Hematopoietic multipotent progenitor cell treated with erythropoietin and hydrocortisone succinate and interleukin-3 and kit ligand, for 15 days (in vitro differentiated cells): ENCODE measurements around the gene FOXQ1.

Source experiments
- DNase-seq: peaks from one replicate; pipeline ENCODE4 v3.0.0-alpha.2; 2015; ENCODE audit warnings: low spot score

The FOXQ1 gene

DNA sequence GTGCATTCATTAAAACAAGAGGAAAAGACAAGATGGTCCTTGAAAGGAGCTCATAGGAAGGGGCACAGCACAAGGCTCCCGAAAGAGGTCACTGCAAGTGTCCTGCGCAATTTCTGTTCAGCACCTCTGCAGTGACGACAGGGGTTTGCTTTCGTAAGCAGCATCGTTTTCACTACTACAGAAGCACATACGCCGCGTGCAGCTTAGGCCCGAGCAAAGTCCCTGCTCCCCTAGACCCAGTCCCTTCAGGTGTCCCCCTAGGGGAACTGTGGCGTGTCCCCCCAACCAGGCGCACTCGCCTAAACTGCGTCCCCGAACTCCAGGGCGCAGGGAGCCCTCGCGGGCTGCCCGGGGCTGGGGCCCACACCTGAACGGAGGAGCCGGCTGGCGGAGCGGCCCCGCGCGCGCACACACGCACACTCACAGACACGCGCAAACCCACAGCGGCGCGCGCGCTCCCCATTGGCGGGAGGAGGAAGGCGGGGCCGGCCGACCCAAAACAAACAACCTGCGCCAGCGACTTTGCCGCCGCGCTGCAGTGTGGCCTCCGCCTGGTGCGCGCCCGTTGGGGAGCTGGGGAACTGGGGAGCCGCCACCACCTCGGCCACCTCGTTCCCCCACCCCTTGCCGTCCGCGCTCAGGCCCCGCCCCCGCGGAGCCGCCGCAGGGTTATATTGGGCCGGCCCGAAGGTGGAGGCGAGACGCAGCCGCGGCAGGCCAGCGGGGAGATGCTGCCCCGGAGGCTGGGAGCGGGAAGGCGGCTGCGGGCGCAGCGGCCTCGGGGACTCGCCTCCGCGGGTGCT lies at the start of gene FOXQ1:
FOXQ1 (plus strand) TSS at position 699 of the 803 bp plus-strand sequence. CDS start 607 bp downstream, outside the sequence.
- DNase-seq, result no peak

GRCh38 chr6:1262704-1263038 lies 49.2 kb upstream of the FOXQ1 start:
- DNase-seq, result no peak

- no peak for DNase-seq
These were observed 48.7 kb upstream of the FOXQ1 start for GRCh38 chr6:1263039-1263849.

DNA sequence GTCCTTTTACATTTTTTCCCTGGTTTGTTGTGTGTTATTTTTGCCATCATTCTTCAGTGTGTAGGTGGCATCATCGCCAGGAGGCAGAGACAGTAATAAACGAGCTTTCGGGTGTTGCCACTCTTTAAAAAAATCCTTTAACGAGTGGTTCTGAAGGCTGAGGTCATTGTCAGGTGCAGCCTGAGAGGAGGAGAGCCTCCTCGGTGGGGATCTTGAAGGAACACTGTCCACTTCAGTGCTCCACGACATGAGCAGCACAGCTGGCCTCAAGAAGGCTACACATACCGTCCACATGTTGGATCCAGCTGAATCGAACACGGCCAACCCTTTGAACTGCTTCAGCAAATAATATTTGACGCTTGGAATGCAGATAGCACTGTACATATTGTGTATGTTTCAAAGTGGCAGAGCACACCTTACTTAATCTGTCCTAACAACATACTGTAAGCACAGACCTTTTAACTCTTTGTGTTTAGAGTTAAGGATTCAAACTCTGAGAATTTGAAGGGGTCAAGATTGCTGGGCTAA lies 48.0 kb upstream of the FOXQ1 start:
- no peak for DNase-seq

DNA sequence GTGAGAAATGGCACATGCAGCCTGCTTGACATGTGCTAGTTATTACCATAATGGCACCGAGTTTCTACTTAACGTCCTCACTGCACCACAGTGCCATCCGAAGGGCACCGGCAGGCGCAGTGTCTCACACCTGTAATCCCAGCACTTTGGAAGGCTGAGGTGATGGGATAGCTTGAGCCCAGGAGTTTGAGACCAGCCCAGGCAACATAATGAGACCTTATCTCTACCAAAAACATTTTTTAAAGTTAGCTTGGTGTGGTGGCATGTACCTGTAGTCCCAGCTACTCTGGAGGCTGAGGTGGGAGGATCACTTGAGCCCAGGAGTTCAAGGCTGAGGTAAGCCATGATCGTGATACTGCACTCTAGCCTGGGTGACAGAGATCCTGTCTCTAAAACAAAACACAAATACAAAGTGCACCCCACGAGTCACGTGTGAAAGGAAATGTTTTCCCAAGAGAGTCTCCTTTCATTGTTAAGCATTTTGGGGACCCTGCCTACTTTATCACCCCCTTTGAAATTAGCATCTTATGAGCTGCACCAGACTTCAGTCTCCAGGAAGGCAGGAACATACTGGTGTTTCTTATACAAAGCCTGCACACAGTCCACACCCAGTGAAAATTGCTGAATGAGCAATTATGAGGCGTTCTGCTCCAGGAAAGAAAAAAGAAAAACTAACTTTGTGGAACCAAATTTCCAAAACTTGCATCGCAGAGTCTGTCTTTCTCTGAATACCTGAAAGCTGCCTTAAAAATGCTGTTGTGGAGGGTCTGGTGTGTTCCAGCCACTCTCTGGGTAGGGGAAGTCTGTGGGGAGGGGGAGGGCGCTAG lies 47.1 kb upstream of the FOXQ1 start:
- DNase-seq, result no peak

GRCh38 chr6:1266686-1267056 lies 45.2 kb upstream of the FOXQ1 start:
- DNase-seq, result no peak

- no peak for DNase-seq
These were observed 44.7 kb upstream of the FOXQ1 start for GRCh38 chr6:1267057-1267732.

DNA sequence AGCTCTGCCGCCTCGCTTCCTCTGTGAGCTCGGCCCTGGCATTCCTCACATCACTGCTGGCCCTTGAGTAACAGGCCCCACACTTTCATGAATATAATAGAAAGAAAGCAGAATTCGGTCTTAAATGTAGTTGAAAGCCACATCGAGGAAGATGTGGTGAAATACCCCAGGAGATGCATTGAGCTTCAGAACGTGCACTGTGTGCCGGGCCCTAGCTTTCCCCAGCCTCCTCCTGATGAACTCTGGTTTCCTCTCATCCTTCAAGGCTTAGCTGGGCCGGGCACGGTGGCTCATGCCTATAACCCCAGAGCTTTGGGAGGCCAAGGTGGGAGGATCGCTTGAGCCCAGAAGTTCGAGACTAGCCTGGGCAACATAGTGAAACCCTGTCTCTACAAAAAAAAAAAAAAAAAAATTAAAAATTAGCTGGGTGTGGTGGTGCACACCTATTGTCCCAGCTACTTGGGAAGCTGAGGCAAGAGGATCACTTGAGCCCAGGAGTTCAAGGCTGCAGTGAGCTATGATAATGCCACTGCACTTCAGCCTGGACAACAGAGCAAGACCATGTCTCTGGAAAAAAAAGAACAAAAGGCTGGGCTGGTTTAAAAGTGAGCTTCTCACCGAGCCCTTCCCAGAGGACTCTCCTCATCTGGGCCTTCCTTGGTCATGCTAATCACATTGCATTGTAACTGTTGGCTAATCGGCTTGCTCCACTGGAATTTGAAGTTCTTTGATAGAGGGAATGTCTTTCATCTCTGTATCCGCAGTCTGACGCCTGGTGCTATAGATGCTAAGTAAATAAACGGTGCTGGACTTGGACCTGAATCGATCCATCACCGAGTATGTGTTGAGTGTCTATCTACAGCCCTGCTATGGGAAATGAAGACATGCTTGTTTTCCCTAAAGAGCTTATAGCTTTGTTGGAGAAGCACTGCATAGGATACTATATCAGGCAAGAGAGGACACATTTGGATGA lies 43.8 kb upstream of the FOXQ1 start:
- DNase-seq, result no peak

DNA sequence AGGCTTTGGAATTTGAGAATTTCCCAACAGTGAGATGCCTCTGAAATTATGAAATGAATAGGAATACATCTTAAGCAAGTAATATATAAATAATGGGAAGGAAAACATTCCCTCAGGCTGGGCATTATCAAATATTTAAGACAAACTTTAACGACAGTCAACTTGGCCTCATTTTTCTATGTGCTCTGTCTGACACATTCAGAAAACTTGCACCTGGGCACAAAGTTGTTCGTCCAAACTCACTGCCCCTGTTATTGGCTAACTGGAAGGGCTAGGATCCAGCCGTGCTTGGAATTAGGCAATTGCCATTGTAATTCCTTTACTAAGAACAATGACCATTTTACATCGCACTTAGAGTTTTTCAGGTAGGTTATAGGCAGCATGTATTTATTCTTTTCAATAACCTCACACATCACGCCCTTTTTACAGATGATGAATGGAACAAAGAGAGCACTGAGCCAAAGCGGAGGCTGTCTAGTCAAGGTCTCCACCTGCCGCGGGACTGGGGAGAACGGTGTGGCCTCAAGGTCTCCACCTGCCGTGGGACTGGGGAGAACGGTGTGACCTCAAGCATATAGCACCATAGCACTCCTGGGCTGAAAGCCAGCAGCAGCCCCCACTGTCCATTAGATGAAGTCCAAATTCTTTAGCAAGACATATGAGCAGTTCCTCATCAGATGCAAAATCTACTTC lies 40.7 kb upstream of the FOXQ1 start:
- DNase-seq, result no peak

DNA sequence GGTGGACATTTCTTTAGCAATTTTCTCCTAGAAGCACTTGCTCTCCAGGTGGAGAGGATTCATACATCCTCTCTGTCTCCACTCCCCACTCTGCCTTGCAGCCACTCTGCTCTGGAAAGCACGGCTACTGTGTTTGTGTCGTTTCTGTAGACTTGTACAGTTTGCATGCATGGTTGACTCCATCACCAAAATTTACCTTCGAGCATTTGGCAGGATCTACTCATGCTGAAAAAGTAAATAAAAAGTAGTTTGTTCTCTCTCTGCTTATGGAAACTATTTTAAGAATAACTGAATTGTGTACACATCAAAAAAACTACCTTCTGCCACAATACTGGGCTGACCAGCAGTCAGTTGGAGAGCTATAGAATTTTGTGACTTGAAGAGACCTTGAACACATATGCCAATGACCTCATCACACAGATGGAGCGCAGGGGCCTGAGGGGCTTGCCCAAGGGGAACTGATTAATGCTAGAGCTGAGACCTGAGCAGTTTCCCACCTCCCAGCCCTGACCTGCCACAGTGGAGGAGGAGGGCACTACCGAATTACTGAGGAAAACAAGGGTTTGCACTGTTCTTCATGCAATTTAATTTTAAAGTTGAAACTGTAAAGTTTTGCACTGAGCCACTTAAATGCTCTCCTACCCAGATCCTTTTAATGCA lies 33.7 kb upstream of the FOXQ1 start:
- no peak for DNase-seq

DNA sequence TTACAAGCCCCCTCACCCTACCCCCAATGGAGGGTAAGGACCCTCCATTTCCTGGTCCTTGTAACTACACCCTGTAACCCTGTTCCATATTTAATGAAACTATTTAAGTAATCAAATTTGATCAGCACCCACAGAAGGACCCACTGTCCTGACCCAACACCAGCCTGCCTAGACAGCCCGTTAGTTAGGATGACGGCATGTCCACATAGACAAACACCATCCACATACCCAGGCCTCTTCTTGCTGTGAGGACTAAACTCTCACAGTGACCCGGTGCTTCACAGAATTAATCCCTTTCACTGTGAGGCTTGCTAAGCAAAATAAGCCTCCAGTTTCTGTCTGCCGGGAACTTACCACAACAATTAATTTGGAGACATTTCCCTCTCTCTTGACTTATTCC lies 32.8 kb upstream of the FOXQ1 start:
- no peak for DNase-seq

DNA sequence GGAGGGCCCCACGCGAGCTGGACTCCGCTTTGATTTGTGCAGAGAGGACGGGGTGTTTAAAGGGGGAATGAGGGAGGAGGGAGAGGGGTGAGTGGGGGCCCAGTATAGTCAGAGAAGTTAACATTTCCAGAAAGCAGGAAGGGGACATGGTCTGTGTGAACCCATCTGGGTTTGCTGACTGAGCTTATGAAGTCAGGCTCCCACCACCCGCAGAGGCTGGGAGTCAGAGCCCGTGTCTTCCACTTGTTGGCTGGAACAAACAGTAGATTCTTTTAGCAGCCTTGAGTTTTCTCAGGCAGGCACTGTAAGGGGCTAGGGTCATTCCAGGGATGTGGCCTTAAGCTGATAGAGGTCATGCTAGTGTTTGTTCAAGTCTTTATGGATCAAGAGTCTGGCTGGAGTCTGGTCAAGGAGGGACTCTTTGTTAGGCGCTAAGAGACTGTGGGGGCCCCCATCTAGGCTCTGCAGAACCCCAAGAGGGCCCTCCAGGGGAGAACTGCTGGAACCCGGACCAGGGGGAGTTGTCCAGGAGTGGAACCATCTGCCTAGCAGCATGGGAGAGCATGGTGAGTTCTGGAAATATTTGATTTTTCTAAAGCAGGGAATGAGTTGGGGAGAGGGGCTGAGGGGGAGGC lies 31.1 kb upstream of the FOXQ1 start:
- no peak for DNase-seq

DNA sequence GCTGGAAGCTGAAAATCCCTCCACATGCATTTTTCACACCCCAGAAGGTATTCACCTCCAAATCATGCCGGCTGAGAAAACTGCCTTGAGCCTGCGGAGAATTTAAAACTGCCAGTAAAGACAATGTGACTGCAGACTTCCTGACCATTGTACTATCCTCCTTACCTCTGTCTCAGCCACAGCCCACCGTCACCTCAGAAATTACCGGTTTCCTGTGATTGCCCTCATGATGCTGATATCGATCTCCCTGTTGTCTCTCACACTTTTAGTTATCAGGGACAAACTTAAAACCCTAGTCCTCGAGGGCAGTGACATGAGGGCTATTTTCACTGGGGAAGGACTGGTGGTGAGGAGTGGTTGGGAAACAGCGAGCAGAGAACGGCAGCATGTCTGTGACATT lies 30.2 kb upstream of the FOXQ1 start:
- DNase-seq, result no peak

DNA sequence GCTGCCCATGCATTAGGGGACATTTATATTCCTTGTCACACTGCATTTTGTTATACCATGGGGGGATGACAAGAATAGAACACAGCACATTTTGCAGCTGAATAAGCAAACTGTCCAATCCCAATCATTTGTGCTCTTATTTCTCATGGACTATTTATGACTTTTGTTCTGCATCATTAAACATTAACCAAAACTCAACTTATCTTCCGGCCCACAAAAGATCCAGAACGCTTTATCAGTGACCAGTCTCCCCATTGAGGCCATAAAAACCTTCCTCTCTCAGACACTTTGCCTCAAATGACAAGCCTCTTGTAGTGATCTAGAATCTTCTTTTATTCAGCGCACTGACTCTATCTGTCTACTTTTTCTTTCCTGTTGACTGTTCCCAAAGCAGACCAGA lies 28.4 kb upstream of the FOXQ1 start:
- DNase-seq, result no peak

DNA sequence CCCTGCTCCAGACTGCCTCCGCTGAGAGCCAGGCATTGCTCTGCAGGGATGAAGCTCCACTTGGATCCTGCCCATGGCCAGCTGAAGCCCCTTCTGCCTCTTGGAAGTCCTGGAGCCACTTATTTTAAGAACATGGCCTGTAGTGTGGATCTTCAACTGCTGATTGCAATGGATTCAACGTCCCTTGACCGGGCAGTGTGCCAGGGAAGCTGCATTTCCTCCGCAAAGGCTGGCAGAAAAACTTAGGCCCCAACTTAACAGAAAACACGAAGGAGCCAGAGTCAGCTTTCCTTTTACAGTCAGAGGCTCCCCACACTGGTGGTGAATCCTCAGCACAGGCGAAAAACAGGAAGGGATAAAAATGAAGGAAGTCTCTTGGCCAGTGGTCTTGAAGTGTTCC lies 26.3 kb upstream of the FOXQ1 start:
- DNase-seq, result no peak

DNA sequence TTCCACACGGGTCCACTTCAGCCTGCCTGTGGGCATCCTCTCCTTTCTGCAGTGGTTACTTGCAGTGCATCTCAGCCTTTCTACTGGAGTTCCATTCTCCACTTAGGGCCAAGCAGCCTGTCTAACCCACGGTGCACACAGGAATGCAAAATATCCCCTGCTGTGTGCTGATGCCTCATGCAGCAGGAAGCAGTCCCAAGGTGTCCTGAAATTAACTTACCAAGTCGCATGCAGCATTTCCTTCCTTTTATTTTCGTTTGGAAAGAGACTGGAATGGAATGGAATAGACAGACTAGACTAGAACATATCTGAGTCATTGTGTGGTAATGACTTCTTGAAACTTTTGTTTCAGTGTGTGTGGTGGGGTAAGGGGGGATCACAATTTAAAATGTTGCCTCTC lies 25.9 kb upstream of the FOXQ1 start:
- DNase-seq, result no peak

DNA sequence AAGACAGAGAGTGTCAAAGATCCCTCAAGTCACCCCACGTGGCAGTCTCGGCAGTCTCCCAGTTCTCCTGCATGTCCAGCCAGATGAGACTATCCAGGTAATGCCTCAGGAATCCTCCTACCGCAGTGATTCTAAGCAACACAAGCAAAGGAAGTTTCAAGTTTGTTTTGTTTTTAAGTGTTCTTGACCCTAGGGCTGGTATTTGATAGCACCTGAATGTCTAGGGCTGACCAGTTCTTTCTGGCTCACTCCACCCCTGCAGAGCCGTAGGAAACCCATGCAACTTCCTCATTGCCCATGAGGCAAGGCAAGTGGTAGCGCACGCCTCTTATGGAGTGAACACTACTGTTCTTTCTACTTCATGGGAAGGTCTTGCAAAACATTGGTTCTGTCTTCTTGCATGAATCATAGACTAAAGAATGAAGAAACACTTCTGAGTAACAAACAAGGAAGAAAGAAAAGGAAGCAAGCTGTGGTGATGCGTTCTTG lies 24.8 kb upstream of the FOXQ1 start:
- no peak for DNase-seq

GRCh38 chr6:1290086-1290485 lies 21.8 kb upstream of the FOXQ1 start:
- DNase-seq, result no peak

- DNase-seq, result no peak
These were observed 21.1 kb upstream of the FOXQ1 start for GRCh38 chr6:1290805-1291204.
